GM18873 (cell line): ENCODE measurements around the gene DIPK1A.

ENCODE experiments used
- ATAC-seq: cut with Tn5 transposase; IDR thresholded peaks from one replicate; pipeline ENCODE4 v1.9.1; 2021; ENCODE audit warnings: mild to moderate bottlenecking, moderate library complexity, moderate number of reproducible peaks; ENCODE audit not compliant: unreplicated experiment, low FRiP score

DIPK1A gene

DNA sequence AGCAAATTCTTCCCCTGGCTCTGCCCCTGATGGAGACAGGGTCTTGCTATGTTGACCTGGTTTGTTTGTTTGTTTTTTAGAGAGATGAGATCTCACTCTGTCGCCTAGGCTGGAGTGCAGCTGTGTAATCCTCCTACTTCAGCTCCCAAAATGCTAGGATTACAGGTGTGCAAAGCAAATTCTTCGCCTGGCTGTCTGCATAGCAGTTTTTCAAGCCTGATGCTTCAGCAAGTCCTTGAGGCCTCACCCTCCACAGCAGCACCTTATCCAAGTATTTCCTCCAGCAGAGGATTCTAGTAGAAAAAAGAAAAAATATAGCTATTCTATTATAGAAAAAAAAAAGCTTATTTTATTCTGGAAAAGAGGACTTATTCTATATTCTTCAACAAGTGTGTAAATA, 144.5 kb downstream of the DIPK1A start:
- no peak for ATAC-seq

DNA sequence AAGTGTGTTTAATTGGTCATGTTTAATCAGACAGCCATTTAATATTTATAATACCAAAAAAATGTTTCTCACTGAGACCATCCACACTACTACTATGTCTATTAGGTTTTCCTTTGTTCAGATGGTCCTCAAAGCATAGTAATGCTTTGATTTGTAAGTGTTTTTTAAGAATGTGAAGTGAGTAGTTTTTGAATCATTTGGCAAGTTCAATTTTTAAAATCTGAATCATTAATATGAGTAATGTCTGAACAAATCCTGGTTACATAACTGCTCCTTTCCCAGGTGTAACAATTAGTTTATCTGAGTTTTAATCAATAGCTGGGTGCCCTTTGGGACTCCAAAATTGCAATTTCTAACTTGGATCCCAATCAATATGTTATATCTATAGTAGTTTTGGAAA, 152.9 kb downstream of the DIPK1A start:
- ATAC-seq: no peak

DNA sequence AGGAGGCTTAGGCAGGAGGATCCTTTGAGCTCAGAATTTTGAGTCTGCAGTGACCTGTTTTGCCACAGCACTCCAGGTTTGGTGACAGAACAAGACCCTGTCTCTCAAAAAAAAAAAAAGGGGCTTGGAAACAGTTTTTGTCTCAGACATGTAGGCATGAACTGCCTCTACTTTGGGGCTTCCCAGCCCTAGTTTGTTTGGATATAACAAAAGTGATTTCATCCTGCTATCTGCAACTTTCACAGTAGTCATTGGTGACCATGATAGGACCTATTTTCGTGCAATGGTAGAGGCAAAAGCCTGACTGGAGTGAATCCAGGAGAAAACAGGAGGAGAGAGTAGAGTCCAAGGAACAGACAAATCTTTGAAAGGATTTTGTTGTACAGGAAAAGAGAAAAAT, 156.0 kb downstream of the DIPK1A start:
- ATAC-seq: no peak

DNA sequence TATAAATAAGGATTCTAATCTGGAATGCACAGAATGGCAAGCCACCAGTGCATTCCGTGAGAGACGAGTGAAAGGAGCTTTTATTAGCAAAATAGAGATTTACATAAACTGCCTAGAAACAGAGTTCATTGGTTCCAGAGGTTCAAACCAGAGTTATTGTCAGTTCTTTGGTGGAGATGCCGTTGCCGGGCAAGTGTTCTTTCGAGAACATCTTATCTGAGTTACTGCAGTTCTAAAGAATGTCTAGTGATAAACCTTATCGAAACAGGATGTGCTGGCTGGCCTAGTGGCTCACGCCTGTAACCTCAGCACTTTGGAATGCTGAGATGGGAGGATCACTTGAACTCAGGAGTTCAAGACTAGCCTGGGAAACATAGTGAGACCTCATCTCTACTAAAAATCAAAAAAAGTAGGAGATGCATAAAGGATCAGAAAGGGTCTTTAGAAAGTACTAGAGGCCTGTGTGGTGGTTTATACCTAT, 156.5 kb downstream of the DIPK1A start:
- ATAC-seq: no peak

DNA sequence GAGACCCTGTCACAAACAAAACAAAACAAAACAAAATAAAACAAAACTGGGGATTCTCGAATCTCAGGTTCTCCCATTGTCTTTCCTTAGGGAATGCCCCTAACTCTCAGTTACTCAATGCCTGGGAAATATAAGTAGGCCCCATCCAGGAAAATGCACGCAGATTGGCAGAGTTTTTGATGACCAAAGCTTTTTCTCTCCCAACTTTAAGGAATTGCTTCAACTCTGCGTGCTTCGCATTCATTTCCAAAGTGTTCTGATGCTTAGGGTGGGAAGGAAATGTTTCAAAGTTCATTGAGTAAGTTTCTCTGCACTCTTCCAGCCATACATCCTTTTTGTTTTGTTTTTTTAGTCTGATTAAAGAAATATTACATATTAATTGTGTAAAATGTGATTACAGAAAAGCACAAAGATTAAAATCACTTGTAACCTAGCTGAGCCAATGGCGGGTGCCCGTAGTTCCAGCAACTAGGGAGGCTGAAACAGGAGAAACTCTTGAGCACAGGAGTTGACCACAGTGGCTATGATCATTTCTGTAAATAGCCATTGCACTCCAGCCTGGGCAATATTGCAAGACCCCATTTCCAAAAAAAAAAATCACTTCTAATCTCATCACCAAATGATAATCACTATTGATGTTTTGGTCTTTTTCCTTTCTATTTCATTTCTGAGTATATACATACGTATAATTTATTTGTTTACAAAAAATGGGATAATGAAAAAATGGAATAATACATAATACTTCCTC, 157.9 kb downstream of the DIPK1A start:
- ATAC-seq: no peak

DNA sequence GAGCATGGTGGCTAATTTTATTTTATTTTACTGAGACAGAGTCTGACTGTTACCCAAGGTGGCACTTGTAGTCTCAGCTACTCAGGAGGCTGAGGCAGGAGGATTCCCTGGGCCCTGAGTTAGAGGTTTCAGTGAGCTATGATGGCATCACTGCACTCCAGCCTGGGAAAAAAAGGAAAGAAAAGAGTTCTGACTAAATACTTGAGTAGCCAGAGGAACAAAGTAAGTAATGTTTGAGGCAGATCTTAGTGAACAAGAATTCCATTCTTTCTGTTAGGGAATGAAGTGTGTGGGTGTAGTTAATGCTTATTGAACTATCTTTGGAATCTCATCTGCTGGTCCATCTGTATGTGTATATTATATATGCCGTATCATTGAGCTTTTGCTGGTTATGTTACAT, 163.3 kb downstream of the DIPK1A start:
- ATAC-seq: no peak

DNA sequence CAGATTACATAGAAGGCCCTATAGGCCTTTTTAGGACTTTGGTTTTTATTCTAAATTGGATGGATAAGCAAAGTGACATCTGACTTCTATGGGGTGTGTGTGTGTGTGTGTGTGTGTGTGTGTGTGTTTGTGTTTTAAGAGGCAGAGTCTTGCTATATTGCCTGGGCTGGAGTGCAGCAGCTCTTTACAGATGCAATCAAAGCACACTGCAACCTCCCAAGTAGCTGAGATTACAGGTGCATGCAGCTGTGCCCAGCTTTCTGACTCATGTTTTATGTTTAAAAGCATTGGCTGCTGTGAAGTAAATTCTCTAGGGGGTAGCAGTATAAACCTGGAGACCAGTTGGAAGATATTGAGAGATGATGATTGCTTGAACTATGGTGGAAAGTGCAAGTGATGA, 164.0 kb downstream of the DIPK1A start:
- no peak for ATAC-seq

DNA sequence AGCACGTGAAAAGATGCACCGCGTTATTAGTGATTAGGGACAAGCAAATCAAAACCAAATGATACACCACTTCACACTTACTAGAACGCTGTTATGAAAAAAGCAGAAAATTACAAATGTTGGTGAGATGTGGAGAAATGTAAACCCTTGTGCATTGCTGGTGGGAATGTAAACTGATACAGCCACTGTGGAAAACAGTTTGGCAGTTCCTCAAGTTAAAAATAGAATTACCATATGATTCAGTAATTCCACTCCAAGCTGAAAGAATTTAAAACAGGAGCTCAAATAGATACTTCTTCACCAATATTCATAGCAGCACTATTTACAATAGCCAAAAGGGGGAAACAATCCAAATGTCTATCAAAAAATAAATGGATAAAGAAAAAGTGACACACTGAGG, 166.1 kb downstream of the DIPK1A start:
- ATAC-seq: no peak

DNA sequence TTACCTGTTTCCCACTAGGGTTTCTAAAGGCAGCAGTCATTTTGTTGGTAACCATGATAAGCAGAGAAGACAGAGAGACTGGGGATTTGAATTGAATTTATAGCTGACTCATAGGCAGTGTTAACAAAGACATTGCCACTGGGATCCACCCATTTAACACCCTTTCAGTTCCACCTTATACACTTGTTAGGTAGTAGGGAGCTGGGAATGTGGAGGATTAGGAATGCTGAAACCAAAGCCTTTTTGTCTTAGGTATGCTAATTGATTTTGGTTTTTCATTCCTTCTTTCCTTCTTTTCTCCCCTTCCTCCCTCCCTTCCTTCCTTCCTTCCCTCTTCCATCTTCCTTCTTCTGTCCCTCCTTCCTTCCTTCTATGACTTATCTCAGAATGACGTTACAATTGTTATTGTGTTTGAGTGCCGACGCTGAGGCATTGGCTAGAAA, 168.9 kb downstream of the DIPK1A start:
- ATAC-seq: no peak
